HPDE6-E6E7 (cell line): ENCODE results near the gene ACSM6.

Experiments
- DNase-seq: peaks from one replicate; pipeline ENCODE4 v3.0.0; 2011; ENCODE audit warnings: missing footprints; ENCODE audit errors: extremely low spot score

Gene ACSM6

DNA sequence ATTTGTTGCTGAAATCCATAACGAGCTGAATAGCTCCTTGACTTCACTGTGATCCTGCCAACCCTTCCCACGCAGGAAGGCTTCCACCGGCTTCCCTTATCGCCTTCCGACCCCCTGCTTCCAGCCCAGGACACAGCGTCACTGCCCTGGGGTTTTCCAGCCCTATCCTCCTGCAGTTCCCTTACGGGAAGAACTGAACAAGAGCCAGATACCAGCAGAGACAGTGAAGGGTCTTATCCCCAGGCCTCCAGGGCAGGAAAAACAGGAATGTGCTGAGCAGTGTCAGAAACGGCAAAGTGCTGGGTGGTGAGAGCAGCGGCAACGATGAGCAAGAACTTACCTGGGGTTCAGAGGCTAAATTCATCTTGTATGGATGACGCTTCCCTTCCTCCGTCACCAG is 74.4 kb downstream of the ACSM6 start:
- no peak for DNase-seq

DNA sequence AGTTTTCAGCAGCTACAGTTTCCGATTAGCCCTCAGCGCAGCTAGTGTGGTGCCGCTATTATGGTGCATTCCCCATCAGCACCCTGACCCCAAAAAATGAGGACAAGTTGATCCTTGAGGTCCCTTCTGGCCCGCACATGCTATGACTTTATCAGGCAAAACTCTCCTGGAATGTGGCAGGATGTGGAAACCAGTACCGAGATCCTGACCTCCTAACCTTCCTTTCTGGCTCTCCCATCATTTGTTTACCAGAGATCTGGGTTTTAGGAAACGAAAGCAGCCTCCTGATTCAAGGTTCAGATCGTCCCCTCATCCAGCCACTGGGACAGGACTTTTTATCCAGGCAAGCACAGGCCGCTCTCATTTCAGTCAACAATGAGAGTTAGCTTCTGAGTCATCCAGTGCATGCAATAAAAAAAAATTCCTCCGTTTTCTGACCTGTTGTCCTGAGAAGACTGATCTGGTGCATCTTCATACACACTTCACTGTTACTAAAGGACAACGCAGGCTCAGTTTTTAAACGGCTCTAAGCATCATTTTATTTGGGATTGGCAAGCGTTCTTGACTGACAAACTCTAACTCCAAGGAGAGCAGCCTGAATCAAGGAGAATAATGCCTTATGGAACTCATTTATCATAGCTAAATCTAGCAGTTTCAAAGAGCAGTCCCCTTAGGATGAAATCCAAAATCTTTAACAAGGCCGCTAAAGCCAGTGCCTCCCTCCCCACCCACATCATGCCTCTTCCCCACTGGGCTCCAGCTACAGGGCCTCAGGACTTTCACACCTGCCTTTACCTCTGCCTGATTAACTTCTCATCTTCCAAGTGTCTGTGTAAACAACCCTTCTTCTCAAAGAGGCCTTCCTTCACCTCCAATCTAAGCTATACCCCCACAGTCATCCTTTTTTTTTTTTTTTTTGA is 79.6 kb downstream of the ACSM6 start:
- DNase-seq: no peak

DNA sequence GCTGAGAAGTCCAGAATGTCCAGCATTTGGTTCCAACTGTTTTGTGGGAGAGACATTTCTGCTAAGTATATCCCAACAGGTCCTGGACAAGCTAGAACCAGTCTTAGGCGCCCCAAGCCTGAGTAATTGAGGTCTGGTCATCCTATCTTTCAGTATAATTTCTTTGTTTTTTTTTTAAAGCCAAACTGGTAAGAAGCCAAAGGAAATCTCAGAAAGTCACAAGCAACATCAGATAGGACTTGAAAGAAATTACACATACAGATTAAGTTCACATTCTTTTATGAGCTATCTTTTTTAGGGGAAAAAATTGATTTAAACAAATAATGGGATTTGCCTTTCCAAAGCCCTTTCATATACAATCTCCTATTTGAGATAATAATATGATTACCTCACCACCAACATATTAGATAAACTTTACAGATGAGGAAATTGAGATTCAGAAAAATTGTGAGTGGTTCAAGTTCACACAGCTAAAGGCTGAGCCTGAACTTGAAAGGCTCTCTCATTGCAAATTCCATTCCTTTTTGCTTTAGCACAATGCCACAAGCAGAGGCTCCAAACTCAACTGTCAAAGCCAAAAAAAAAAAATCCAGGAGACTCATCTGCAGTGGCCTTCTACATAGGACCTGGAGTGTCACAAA is 81.8 kb downstream of the ACSM6 start:
- DNase-seq: no peak

DNA sequence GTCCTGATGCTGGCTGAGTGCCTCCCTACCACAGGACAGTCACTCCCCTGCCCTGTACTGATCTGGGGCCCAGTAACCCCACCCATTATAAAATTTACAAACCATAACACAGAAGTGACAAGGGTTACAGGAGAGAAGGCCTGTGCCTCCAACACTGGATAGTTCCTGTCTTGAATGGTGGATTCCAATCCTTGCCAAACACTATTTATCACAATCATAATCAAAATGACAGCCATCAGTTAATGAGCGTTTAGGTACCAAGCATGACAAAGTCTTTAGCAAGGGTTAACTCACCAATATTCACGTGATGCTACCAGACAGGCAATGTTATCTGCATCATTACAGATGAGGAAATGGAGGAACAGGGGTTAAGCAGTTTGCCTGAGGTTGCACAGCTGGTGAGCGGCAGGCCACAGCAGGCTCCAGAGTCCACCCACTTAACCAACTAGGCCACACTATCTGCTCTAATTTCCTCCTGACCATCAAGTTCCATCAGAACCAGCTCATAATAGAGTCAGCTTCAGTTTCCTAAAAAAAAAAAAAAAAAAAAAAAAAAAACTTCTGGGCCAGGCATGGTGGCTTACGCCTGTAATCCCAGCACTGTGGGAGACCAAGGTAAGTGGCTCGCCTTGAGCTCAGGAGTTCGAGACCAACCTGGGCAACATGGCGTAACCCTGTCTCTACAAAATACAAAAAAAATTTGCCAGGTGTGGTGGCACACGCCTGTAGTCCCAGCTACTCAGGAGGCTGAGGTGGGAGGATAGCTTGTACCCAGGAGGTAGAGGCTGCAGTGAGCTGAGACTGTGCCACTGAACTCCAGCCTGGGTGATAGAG is 82.5 kb downstream of the ACSM6 start:
- DNase-seq: no peak

DNA sequence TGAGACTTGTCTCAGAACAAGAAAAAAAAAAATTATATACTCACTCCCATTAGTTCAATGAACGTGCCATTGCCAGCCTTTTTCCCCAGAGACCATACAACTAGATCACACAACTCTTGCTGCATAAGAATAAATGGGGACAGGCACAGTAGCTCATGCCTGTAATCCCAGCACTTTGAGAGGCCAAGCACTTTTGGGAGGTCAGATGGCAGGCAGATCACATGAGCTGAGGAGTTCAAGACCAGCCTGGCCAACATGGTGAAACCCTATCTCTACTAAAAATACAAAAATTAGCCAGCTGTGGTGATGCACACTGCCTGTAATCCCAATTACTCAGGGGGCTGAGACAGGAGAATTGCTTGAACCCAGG is 83.1 kb downstream of the ACSM6 start:
- no peak for DNase-seq

DNA sequence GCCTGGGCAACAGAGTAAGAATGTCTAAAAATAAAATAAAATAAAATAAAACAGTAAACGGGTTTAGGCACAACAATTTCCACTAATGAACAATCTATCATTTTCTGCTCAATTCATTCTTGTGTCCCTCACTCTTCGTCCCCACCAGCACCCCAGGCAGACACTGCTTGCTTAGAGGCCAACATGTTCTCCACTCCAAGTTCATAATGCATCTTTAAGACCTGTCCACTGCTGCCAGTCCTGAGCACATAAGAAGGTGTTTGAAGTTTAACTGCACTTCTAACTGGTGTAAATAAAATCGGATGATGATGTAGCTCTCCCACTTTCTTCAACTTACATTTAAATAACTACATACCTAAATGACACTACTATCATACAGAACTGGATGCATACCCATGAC is 83.6 kb downstream of the ACSM6 start:
- no peak for DNase-seq
